ENCODE results near the gene TMEM250. TPM values are rescaled to one million over a fixed set of nuclear protein-coding genes. Genes with fewer than 3 reads are reported as not detected.

TMEM250 gene
- total RNA-seq, 4 donors from 2014 or later = 52.3 to 62.9 (median 55.1) TPM

DNA sequence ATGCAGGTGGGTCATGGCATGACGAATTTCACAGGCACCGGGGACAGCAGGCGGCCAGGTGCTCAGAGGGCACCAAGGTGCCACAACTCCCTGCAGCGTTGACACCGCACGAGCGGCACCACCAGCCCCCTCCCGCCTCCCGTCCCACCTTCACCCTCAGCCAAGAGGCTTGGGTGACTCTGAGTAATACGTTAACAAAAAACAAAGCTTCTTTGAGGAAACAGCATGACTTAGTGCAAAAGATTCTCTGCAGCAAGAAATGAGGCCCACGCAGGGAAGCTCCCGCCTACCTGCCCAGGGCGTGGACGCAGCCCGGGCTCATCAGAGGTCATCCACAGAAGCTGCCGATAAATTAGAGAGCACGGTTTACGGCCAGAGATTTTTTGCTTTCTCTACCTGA is 4.1 kb downstream of the TMEM250 start:
- TF ChIP-seq POLR2A (IDR thresholded peaks at IDR 0.05) = no peak
- TF ChIP-seq, protein P1, sequence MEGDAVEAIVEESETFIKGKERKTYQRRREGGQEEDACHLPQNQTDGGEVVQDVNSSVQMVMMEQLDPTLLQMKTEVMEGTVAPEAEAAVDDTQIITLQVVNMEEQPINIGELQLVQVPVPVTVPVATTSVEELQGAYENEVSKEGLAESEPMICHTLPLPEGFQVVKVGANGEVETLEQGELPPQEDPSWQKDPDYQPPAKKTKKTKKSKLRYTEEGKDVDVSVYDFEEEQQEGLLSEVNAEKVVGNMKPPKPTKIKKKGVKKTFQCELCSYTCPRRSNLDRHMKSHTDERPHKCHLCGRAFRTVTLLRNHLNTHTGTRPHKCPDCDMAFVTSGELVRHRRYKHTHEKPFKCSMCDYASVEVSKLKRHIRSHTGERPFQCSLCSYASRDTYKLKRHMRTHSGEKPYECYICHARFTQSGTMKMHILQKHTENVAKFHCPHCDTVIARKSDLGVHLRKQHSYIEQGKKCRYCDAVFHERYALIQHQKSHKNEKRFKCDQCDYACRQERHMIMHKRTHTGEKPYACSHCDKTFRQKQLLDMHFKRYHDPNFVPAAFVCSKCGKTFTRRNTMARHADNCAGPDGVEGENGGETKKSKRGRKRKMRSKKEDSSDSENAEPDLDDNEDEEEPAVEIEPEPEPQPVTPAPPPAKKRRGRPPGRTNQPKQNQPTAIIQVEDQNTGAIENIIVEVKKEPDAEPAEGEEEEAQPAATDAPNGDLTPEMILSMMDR (IDR thresholded peaks at IDR 0.05) = no peak
- H3K4me3 ChIP-seq (ENCODE audit: low read depth, poor library complexity, severe bottlenecking) = no peak overlapping the region
- WGBS, 2 donors = 89 to 95% methylated on average over 18 of the region's 18 CpGs
- intact Hi-C loops (cut with DNase I; ENCODE audit: low total_unique reads) = no loop called here
- no peak for DNase-seq (ENCODE audit: low spot score in 2 of 2)

DNA sequence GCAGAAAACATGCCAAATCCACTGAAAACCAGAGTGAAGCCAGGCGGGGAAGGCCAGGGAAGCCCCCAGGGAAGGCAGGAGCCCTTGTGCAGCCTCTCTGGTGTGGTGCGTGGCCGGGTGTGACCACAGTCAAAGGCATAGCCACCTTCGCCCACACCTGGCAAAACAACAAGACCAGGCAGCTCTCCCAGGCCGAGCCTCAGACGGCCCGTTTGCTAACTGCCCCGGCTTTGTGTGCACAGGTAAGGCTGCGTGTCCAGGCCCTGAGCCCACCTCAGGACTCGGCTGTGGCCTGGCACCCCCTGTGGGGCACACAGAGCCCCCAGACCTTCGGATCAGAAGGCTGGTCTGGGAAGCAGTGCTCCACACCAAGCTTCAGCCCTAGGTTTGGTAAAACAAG is 6.1 kb downstream of the TMEM250 start:
- no peak for DNase-seq (ENCODE audit: low spot score in 2 of 2)
- intact Hi-C loops (cut with DNase I; ENCODE audit: low total_unique reads) = no loop called here
- no peak overlapping the region for H3K4me3 ChIP-seq (ENCODE audit: low read depth, poor library complexity, severe bottlenecking)
- 71 to 75% methylated on average over 9 to 11 of the region's 11 CpGs for WGBS, 2 donors
- TF ChIP-seq, protein P1 (IDR thresholded peaks at IDR 0.05) = no peak
- no peak for TF ChIP-seq POLR2A (IDR thresholded peaks at IDR 0.05)

- 76 to 87% methylated on average over 16 of the region's 16 CpGs for WGBS, 2 donors
- H3K4me3 ChIP-seq (ENCODE audit: low read depth, poor library complexity, severe bottlenecking) = no peak overlapping the region
- TF ChIP-seq, protein P1 (IDR thresholded peaks at IDR 0.05) = no peak
- no peak for DNase-seq (ENCODE audit: low spot score in 2 of 2)
- intact Hi-C loops (cut with DNase I; ENCODE audit: low total_unique reads) = no loop called here
Measured at GRCh38 chr9:136111910-136112309, 6.8 kb downstream of the TMEM250 start.

DNA sequence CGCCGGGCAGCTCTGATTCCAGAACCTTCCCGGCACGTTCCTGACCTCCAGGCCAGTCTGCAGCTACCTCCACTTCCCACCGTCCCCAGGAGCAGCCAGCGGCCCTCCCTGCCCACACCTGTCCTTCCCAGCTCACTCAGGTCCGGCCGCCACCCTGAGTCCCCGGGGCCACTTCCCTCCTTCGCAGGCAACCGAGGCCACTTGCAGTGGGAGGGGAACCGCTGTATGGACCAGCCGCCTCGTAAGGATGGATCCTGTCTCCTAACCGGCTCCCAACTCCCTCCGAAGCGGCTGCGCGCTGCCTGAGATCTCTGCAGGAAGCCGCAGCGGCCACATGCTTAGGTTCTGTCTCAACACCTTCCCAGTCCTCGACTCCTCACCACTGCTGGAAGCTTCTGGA is 7.5 kb downstream of the TMEM250 start:
- no peak for DNase-seq (ENCODE audit: low spot score in 2 of 2)
- intact Hi-C loops (cut with DNase I; ENCODE audit: low total_unique reads) = no loop called here
- TF ChIP-seq, protein P1 (IDR thresholded peaks at IDR 0.05) = no peak
- TF ChIP-seq POLR2A (IDR thresholded peaks at IDR 0.05) = no peak
- WGBS, 2 donors = 91 to 92% methylated on average over 22 of the region's 22 CpGs
- H3K4me3 ChIP-seq (ENCODE audit: low read depth, poor library complexity, severe bottlenecking) = no peak overlapping the region

DNA sequence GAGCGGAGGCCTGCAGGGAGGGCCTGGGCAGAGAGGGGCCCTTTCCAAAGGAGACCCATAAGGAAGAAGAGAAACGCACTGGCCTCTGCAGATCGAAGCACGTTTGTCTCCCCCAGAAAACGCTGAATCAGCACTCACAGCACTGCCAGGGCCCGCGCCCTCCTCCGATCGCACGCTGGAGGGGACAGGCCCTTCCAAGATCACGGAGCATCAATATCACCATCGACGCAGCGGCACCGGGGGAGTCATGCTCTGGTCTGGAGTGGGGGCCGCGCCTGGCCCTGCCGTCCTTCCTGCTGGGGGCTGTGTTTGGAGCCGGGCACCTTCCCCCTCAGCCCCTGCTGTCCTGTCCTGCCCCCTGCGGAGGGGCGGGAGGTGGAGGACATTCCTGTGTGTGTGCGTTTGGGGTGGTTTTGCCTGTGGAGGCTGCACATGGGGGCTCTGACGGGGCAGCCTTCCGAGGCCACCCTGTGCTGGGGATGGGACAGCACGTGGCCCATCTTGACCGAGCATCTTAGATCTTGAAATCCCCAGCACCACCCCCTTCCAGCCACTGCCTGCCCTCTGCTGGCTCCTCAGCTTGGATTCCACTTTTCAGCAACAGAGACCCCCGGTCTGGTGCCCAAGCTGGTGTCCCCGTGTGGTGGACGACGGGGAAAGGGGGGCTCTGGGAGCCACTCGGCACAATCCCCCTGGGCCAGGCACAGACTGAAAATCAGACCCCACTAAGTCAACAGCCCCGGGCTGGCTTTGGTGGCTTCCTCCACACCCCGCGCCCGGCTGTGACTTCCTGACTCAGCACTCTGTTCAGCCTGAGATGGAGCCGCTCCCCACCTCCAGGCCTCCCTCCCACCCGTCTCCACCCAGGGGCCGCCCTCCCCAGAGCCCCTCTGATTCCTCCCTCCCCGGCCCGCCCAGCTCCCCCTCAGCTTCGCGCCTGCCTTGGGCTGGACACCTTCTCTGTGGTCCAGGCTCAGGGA is 8.3 kb downstream of the TMEM250 start:
- intact Hi-C loops (cut with DNase I; ENCODE audit: low total_unique reads) = no loop called here
- TF ChIP-seq, protein P1 (IDR thresholded peaks at IDR 0.05) = no peak
- TF ChIP-seq POLR2A (IDR thresholded peaks at IDR 0.05) = no peak

More for the DNA sequence above, 8.3 kb downstream of the TMEM250 start:
- DNase-seq (ENCODE audit: low spot score in 2 of 2) = no peak
- 23 to 29% methylated on average over 31 to 41 of the region's 42 CpGs for WGBS, 2 donors
- no peak overlapping the region for H3K4me3 ChIP-seq (ENCODE audit: low read depth, poor library complexity, severe bottlenecking)
